Pancreas (tissue), 10 donors: ENCODE measurements around the gene SMARCA2. TPM values are rescaled to one million over a fixed set of nuclear protein-coding genes. Genes with fewer than 3 reads are reported as not detected.

Source experiments
- ATAC-seq, 4 donors: fragments of 200-7000 bp; cut with Tn5 transposase; one replicate each; pipeline versions ENCODE4 v1.8.0 to v1.9.1; 2020; ENCODE audit warnings: mild to moderate bottlenecking in 4 of 4, moderate library complexity in 4 of 4
- DNase-seq, 6 donors: peaks; one replicate each; pipeline ENCODE4 v3.0.0-alpha.2; 2020
- FAIRE-seq: peaks from 2 replicates; lab custom pipeline; 2012; peaks lifted over from hg19 to GRCh38; lab: Jason Lieb, UNC
- H3K27ac ChIP-seq, 4 donors: fragments of 200-600 bp; sonication (generic); 1 replicate in 3 of 4; 2 replicates in 1 of 4; pipeline versions ENCODE4 v1.5.0 to v1.8.0; 2020
- H3K27me3 ChIP-seq, 4 donors: fragments of 200-600 bp; one replicate each; pipeline ENCODE4 v1.8.0; 2021
- H3K36me3 ChIP-seq, 3 donors: fragments of 200-600 bp; sonication (generic) in 1 of 3; one replicate each; pipeline versions ENCODE4 v1.5.0 to v1.8.0; 2020 to 2021
- H3K4me1 ChIP-seq, 3 donors: fragments of 200-600 bp; one replicate each; pipeline ENCODE4 v1.8.0; 2021
- H3K4me3 ChIP-seq, 4 donors: fragments of 200-600 bp; sonication (generic) in 2 of 4; one replicate each; pipeline versions ENCODE4 v1.5.0 to v1.8.0; 2020 to 2021
- H3K9me3 ChIP-seq, 4 donors: fragments of 200-600 bp; one replicate each; pipeline ENCODE4 v1.8.0; 2021
- WGBS, 2 donors: extraction: QIAGEN DNeasy Blood & Tissue Kit; methylation state at CpG; one replicate each; pipeline ENCODE4 v1.1.7; 2013; 5-methylcytosine and 5-hydroxymethylcytosine counted together
- intact Hi-C, 3 donors: fragments of 100-400 bp; cut with DNase I; formaldehyde crosslinking; loops; one replicate each; pipeline versions ENCODE4 v1.11.1 to v1.14.2; 2022
- polyA plus RNA-seq, 2 donors: library from polyadenylated mRNA; stranded (reverse); fragments of 200-250 nt; gene quantifications; one replicate each; pipeline ENCODE4 v1.2.3, GENCODE V29; 2013
- total RNA-seq, 6 donors: library from RNA; stranded (reverse); fragmentation: NEBNext Ultra II Directional in 4 of 6; extraction: Animal tissue kit (Norgen Biotek cat#: 25700) in 4 of 6; gene quantifications; one replicate each; pipeline versions ENCODE4 v1.2.1 to v1.2.4, GENCODE V29; 2021 to 2023
- TF ChIP-seq, protein P1 (sequence below), 4 donors: fragments of 200-600 bp; sonication (generic) in 3 of 4; IDR thresholded peaks; one replicate each; pipeline versions ENCODE4 v1.5.0 to v1.8.0; 2021; ENCODE audit warnings: antibody characterized with exemption in 4 of 4
- donor health status: healthy with polysubstance abuse.
- donor health status: DM: no; HTN: no; CAD: no; lungs with moderate emphysema.
- donor health status: DM: no; HTN: no; CAD: no.
- donor health status: control.
- donor health status: control.
- donor health status: Bipolar disorder and iron deficiency.
- donor health status: DM: yes; HTN: yes; CAD: no.
- donor health status: DM: no; HTN: no; CAD: no.
- donor health status: DM: no; HTN: no; CAD: no.
- donor health status: DM: yes; HTN: yes; CAD: no.

The SMARCA2 gene
- total and polyA plus RNA-seq, 8 donors: 21.7 to 91.4 (median 64.6) TPM

DNA sequence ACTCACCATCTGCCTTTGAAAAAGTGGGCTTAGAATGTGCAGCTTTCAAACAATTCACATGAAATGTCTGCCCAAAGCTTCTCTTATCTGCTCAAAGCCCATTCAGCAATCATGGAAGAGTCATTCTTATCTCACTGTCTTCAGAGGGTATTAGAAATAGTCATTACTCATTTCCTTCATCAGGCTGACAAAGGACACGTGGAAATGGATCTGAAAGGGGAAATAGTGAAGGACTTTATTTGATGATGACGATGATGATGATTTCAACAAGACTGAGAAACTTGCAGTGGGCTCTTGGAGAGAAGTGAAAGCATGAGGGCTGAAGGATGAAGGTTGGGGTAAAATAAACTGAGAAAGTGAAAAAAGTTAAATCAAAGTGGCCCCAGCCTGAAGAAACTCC lies 194.3 kb downstream of the SMARCA2 start:
- WGBS, 2 donors: 68 to 71% methylated on average over 2 of the region's 2 CpGs
- TF ChIP-seq, protein P1, sequence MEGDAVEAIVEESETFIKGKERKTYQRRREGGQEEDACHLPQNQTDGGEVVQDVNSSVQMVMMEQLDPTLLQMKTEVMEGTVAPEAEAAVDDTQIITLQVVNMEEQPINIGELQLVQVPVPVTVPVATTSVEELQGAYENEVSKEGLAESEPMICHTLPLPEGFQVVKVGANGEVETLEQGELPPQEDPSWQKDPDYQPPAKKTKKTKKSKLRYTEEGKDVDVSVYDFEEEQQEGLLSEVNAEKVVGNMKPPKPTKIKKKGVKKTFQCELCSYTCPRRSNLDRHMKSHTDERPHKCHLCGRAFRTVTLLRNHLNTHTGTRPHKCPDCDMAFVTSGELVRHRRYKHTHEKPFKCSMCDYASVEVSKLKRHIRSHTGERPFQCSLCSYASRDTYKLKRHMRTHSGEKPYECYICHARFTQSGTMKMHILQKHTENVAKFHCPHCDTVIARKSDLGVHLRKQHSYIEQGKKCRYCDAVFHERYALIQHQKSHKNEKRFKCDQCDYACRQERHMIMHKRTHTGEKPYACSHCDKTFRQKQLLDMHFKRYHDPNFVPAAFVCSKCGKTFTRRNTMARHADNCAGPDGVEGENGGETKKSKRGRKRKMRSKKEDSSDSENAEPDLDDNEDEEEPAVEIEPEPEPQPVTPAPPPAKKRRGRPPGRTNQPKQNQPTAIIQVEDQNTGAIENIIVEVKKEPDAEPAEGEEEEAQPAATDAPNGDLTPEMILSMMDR (IDR thresholded peaks at IDR 0.05): no peak

DNA sequence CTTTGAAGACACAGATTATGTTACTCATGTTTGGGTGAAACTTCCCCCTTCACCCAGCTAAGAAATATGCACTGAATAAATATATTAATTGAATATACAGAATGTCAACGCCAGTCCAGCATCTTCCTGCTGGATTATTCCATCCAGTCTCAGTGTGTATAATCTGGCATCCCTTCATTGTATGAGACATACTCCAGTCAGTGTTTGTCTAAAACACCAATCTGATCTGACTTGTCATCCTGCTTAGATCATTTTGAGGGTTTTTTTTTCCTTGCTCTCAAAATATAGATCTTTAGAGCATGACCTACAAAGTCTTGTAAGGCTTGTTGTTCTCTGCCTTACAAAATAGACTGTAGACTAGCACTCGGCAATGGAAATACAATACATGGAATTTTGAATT lies 195.1 kb downstream of the SMARCA2 start:
- intact Hi-C loops: no loop called here
- no peaks in the 10 kb centered on the region for H3K9me3 ChIP-seq
- no peaks in the 10 kb centered on the region for H3K36me3 ChIP-seq
- TF ChIP-seq, protein P1 (IDR thresholded peaks at IDR 0.05): no peak
- ATAC-seq: no peak
- no peak overlapping the region for H3K4me3 ChIP-seq
- no peak for FAIRE-seq
- H3K4me1 ChIP-seq: no peaks in the 10 kb centered on the region
- WGBS, 2 donors: 88 to 91% methylated on average over 2 of the region's 2 CpGs
- no peaks in the 10 kb centered on the region for H3K27me3 ChIP-seq
- no peak for DNase-seq
- H3K27ac ChIP-seq: no peak overlapping the region

More for the DNA sequence above, 194.3 kb downstream of the SMARCA2 start:
- Histone ChIP-seq H3K36me3 (no peaks in the 10 kb centered on the region), H3K27ac (no peak overlapping the region), H3K9me3 (no peaks in the 10 kb centered on the region), H3K4me3 (no peak overlapping the region), H3K4me1 (no peaks in the 10 kb centered on the region), H3K27me3 (no peaks in the 10 kb centered on the region)
- FAIRE-seq (no peak), DNase-seq (no peak), ATAC-seq (no peak)
- intact Hi-C loops: no loop called here

DNA sequence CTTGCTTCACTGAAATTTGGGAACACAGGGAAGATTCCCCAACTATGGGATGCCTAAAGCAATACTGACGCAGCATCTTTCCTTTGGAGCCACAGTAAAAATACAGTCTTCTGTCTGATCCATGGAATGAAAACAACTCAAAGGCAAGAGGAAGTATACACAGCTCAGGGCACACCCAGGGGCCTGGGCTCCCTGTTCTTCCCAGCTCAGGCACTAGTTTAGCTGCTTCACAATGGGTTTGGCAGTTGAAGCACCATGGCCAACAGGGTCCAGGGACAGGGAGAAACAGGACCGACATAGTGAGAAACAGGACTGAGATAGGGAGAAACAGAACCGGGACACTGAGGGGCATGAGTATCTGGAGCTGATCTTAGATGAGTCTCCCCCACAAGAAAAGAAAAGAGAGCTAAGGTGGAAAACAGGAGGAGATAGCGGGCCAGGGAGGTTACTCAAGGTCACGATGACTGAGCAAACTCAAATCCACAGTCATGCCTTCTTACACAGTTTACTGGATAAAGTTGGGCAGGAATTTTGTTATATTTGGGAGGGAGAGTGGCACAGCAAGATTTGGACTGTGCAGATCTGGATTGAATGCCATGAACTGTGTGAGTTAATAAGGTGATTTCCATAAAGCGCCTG lies 198.8 kb downstream of the SMARCA2 start:
- H3K27ac ChIP-seq: no peak overlapping the region
- WGBS, 2 donors: 77 to 91% methylated on average over 6 of the region's 6 CpGs
- intact Hi-C loops: no loop called here
- no peak overlapping the region for H3K4me3 ChIP-seq
- ATAC-seq: no peak
- TF ChIP-seq, protein P1 (IDR thresholded peaks at IDR 0.05): no peak
- H3K4me1 ChIP-seq: no peaks in the 10 kb centered on the region
- FAIRE-seq: no peak
- DNase-seq: no peak
- H3K9me3 ChIP-seq: no peaks in the 10 kb centered on the region
- no peaks in the 10 kb centered on the region for H3K27me3 ChIP-seq
- no peaks in the 10 kb centered on the region for H3K36me3 ChIP-seq

DNA sequence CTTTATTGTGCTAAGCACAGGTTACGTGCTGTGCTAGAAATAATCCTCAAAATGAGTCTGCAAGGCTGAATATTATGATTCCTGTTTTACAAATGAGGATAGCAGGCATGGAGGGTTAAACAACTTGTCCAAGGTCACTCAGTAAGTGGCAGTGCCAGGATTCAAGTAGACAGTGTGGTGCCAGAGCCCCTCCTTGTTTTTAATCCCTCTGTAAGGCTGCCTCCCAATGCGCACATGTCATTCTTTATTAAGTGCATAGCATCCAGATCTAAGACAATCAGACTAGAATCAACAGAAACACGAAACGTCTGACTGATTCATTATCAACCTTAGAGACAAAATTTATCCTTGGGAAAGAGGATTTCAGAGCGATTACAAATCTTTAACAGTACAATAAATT lies 199.6 kb downstream of the SMARCA2 start:
- WGBS, 2 donors: 67 to 72% methylated on average over 5 of the region's 5 CpGs
- Histone ChIP-seq H3K9me3 (no peaks in the 10 kb centered on the region), H3K4me1 (no peaks in the 10 kb centered on the region), H3K27me3 (no peaks in the 10 kb centered on the region), H3K4me3 (no peak overlapping the region), H3K36me3 (no peaks in the 10 kb centered on the region), H3K27ac (no peak overlapping the region)
- intact Hi-C loops: no loop called here
- ATAC-seq (no peak), DNase-seq (no peak), FAIRE-seq (no peak)
- TF ChIP-seq, protein P1 (IDR thresholded peaks at IDR 0.05): no peak

DNA sequence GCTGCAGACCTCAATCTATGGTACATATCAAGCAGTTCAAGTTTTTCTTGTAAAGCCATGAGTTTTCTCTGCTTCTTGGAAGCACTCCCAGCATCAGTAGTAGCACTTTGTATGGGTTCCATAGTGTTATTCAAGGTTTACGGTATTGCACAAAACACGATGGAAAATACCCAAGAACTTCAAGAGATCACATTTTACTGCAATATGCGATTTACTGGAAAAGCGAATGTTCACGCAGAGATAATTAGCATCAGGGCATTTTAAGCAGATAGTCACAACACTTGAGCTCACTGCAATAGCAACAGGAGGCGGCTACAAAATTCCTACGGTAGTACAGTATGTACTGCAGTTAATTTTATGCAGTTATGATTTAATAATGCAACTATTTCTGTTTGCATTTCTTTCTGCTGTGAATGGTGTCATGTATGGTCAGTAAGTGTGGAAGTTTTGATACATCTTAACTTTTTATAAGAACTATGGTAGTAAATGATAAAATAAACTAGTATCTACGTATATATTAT lies 200.8 kb downstream of the SMARCA2 start:
- Histone ChIP-seq H3K27me3 (no peaks in the 10 kb centered on the region), H3K36me3 (no peaks in the 10 kb centered on the region), H3K4me3 (no peak overlapping the region), H3K4me1 (no peaks in the 10 kb centered on the region), H3K27ac (no peak overlapping the region), H3K9me3 (no peaks in the 10 kb centered on the region)
- intact Hi-C loops: no loop called here
- no peak for FAIRE-seq
- TF ChIP-seq, protein P1 (IDR thresholded peaks at IDR 0.05): no peak
- no peak for ATAC-seq
- WGBS, 2 donors: 92 to 95% methylated on average over 8 of the region's 8 CpGs
- DNase-seq: no peak
